K562 (cell line): ENCODE measurements around the gene IFT122. TPM values are rescaled to one million over a fixed set of nuclear protein-coding genes. Genes with fewer than 3 reads are reported as not detected.

ENCODE experiments used
- ARHGAP35 ChIP-seq: fragments of 450-650 bp; IDR thresholded peaks from 2 replicates; pipeline ENCODE4 v1.6.1; 2018; ENCODE audit not compliant: partially characterized antibody
- BRD4 ChIP-seq: fragments of 200-600 bp; sonication (generic); IDR thresholded peaks from 2 replicates; pipeline ENCODE4 v1.6.1; 2017; ENCODE audit warnings: inconsistent platforms
- DNMT1 ChIP-seq: fragments of 450-650 bp; IDR thresholded peaks from 2 replicates; pipeline ENCODE4 v1.6.1; 2016; ENCODE audit warnings: antibody characterized with exemption, mild to moderate bottlenecking
- FOXA1 ChIP-seq: fragments of 450-650 bp; IDR thresholded peaks from 2 replicates; pipeline ENCODE4 v1.6.1; 2016; ENCODE audit warnings: mild to moderate bottlenecking, borderline replicate concordance
- GTF2A2 ChIP-seq: IDR thresholded peaks from 2 replicates; pipeline ENCODE4 v1.6.1; 2016; ENCODE audit warnings: mild to moderate bottlenecking, missing genetic modification characterization, missing compliant biosample characterization
- HNRNPH1 ChIP-seq: fragments of 200-400 bp; formaldehyde crosslinking; optimal IDR thresholded peaks from 2 replicates; pipeline ENCODE3; 2017; ENCODE audit warnings: low read depth, mild to moderate bottlenecking, low read length, moderate library complexity
- IRF9 ChIP-seq: fragments of 450-650 bp; IDR thresholded peaks from 2 replicates; pipeline ENCODE4 v1.6.1; 2016; ENCODE audit warnings: missing biosample characterization, missing genetic modification characterization
- JUNB ChIP-seq: fragments of 450-650 bp; formaldehyde crosslinking; conservative IDR thresholded peaks from 2 replicates; pipeline ENCODE4 v1.4.0; 2020; ENCODE audit warnings: mild to moderate bottlenecking
- KLF13 ChIP-seq: fragments of 450-650 bp; IDR thresholded peaks from 2 replicates; pipeline ENCODE4 v1.6.1; 2016; ENCODE audit warnings: missing genetic modification characterization, low read depth, mild to moderate bottlenecking, missing compliant biosample characterization, moderate library complexity, borderline replicate concordance
- KLF6 ChIP-seq: fragments of 250-450 bp; sonication (Bioruptor Pico); IDR thresholded peaks from 2 replicates; pipeline ENCODE4 v1.4.0; 2020; ENCODE audit warnings: mild to moderate bottlenecking, moderate library complexity, borderline replicate concordance
- L3MBTL2 ChIP-seq: fragments of 450-650 bp; IDR thresholded peaks from 2 replicates; pipeline ENCODE4 v1.6.1; 2016; ENCODE audit warnings: mild to moderate bottlenecking, moderate library complexity
- MEIS2 ChIP-seq: fragments of 450-650 bp; IDR thresholded peaks from 2 replicates; pipeline ENCODE4 v1.6.1; 2014; ENCODE audit warnings: mild to moderate bottlenecking; ENCODE audit not compliant: partially characterized antibody
- POLR3A ChIP-seq: IDR thresholded peaks from 2 replicates; pipeline ENCODE4 v1.6.1; 2011; ENCODE audit warnings: borderline replicate concordance, mild to moderate bottlenecking, moderate library complexity; ENCODE audit not compliant: insufficient read length, insufficient read depth; ENCODE audit errors: extremely low read depth
- SLC30A9 ChIP-seq: fragments of 250-450 bp; sonication (Bioruptor Pico); IDR thresholded peaks from 2 replicates; pipeline ENCODE4 v1.8.0; 2022; ENCODE audit warnings: mild to moderate bottlenecking, moderate library complexity
- SPI1 ChIP-seq: IDR thresholded peaks from 2 replicates; pipeline ENCODE4 v1.6.1; 2011; ENCODE audit warnings: low read depth, low read length, control low read depth, borderline replicate concordance
- SRF ChIP-seq, 2 experiments: fragments of 250-450, 450-650 bp in 1 of 2; sonication (Bioruptor Pico) in 1 of 2; sonication (generic) in 1 of 2; formaldehyde crosslinking; IDR thresholded peaks; 2 replicates each; pipeline versions ENCODE4 v1.5.0 to v1.5.1; 2020 to 2022; ENCODE audit warnings: mild to moderate bottlenecking in 1 of 2, missing genetic modification reagents in 1 of 2
- ZBTB1 ChIP-seq: sonication (generic); formaldehyde crosslinking; IDR thresholded peaks from 2 replicates; pipeline ENCODE4 v1.8.1; 2023; ENCODE audit warnings: missing genetic modification reagents, low read depth, mild to moderate bottlenecking, borderline replicate concordance
- ZNF3 ChIP-seq: fragments of 250-450 bp; sonication (Bioruptor Pico); IDR thresholded peaks from 2 replicates; pipeline ENCODE4 v1.5.0; 2021; ENCODE audit warnings: mild to moderate bottlenecking, moderate library complexity
- polyA plus RNA-seq, 8 experiments: library from polyadenylated mRNA; depleted of rRNA in 4 of 8; stranded (reverse) in 5 of 8; unstranded in 3 of 8; fragments of >200 nt; fragmentation: Nextera tagmentation in 2 of 8; fragmentation: Illumina TruSeq in 1 of 8; extraction: Ambion mirVana in 2 of 8; extraction: Trizol in 1 of 8; gene quantifications; 2 replicates each; pipeline versions ENCODE4 v1.2.1 to v1.2.3, GENCODE V29; 2011 to 2014; ENCODE audit warnings: inconsistent platforms in 1 of 8, missing spikeins in 1 of 8
- total RNA-seq, 7 experiments: library from RNA; depleted of rRNA in 6 of 7; stranded (reverse); fragments of >200 nt in 6 of 7; fragmentation: Illumina TruSeq in 2 of 7; extraction: Trizol in 2 of 7; gene quantifications; 2 replicates each; pipeline versions ENCODE4 v1.2.1 to v1.2.3, GENCODE V29; 2011 to 2021; ENCODE audit warnings: low replicate concordance in 1 of 7
- TF ChIP-seq, protein P1 (sequence below): fragments of 250-450 bp; sonication (Bioruptor Pico); IDR thresholded peaks from 2 replicates; pipeline ENCODE4 v1.8.0; 2022; ENCODE audit warnings: moderate library complexity, mild to moderate bottlenecking, inconsistent platforms
- TF ChIP-seq, protein P2 (sequence below): fragments of 450-650 bp; IDR thresholded peaks from 2 replicates; pipeline ENCODE4 v1.6.1; 2018; ENCODE audit warnings: mild to moderate bottlenecking, low read depth; ENCODE audit not compliant: partially characterized antibody
- TF ChIP-seq, protein P3 (sequence below): sonication (generic); formaldehyde crosslinking; IDR thresholded peaks from 2 replicates; pipeline ENCODE4 v1.4.0; 2020; ENCODE audit warnings: mild to moderate bottlenecking, missing genetic modification reagents

IFT122 gene
- total and polyA plus RNA-seq, 9 of the 15 experiments (the other 6 are each of a cell fraction or from before 2014, with no cell fraction given): 2.4 to 11.5 (median 7.7) TPM

- TF ChIP-seq, protein P1, sequence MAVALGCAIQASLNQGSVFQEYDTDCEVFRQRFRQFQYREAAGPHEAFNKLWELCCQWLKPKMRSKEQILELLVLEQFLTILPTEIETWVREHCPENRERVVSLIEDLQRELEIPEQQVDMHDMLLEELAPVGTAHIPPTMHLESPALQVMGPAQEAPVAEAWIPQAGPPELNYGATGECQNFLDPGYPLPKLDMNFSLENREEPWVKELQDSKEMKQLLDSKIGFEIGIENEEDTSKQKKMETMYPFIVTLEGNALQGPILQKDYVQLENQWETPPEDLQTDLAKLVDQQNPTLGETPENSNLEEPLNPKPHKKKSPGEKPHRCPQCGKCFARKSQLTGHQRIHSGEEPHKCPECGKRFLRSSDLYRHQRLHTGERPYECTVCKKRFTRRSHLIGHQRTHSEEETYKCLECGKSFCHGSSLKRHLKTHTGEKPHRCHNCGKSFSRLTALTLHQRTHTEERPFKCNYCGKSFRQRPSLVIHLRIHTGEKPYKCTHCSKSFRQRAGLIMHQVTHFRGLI: no peak
- TF ChIP-seq GTF2A2 (no peak), ZNF3 (CRISPR knock-in tag) (no peak), HNRNPH1 (no peak), ZBTB1 (CRISPR knock-in tag) (no peak), POLR3A (no peak), JUNB (no peak), BRD4 (no peak), DNMT1 (no peak), IRF9 (no peak), MEIS2 (peak; percentile 63), KLF6 (CRISPR knock-in tag) (peak; percentile 8; the same call in 1 of the 2 replicates), SLC30A9 (CRISPR knock-in tag) (no peak), ARHGAP35 (no peak), L3MBTL2 (peak; percentile 94), SRF (CRISPR knock-in tag; IDR thresholded peaks at IDR 0.05) (no peak; a peak in 2 of 4 replicates), FOXA1 (no peak), KLF13 (tag) (peak; percentile 64; the same call in 1 of the 2 replicates), SPI1 (no peak)
- TF ChIP-seq, protein P2, sequence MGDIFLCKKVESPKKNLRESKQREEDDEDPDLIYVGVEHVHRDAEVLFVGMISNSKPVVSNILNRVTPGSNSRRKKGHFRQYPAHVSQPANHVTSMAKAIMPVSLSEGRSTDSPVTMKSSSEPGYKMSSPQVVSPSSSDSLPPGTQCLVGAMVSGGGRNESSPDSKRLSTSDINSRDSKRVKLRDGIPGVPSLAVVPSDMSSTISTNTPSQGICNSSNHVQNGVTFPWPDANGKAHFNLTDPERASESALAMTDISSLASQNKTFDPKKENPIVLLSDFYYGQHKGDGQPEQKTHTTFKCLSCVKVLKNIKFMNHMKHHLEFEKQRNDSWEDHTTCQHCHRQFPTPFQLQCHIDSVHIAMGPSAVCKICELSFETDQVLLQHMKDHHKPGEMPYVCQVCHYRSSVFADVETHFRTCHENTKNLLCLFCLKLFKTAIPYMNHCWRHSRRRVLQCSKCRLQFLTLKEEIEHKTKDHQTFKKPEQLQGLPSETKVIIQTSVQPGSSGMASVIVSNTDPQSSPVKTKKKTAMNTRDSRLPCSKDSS: no peak
- TF ChIP-seq, protein P3, sequence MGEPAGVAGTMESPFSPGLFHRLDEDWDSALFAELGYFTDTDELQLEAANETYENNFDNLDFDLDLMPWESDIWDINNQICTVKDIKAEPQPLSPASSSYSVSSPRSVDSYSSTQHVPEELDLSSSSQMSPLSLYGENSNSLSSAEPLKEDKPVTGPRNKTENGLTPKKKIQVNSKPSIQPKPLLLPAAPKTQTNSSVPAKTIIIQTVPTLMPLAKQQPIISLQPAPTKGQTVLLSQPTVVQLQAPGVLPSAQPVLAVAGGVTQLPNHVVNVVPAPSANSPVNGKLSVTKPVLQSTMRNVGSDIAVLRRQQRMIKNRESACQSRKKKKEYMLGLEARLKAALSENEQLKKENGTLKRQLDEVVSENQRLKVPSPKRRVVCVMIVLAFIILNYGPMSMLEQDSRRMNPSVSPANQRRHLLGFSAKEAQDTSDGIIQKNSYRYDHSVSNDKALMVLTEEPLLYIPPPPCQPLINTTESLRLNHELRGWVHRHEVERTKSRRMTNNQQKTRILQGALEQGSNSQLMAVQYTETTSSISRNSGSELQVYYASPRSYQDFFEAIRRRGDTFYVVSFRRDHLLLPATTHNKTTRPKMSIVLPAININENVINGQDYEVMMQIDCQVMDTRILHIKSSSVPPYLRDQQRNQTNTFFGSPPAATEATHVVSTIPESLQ (CRISPR knock-in tag): no peak
Measured at GRCh38 chr3:129439817-129440617, at the start of gene IFT122, which contains the start of gene MBD4 (continued).
